Aorta (tissue), 5 donors: Measurements from ENCODE around the gene SPATA13. TPM values are rescaled to one million over a fixed set of nuclear protein-coding genes. Genes with fewer than 3 reads are reported as not detected.

Source experiments
- ATAC-seq: fragments of 200-7000 bp; cut with Tn5 transposase; one replicate; pipeline ENCODE4 v1.9.1; 2022; ENCODE audit warnings: moderate library complexity; ENCODE audit not compliant: low FRiP score
- DNase-seq, 2 donors: peaks; one replicate each; pipeline ENCODE4 v3.0.0-alpha.2; 2020
- H3K27ac ChIP-seq, 2 donors: one replicate each; pipeline ENCODE4 v1.5.1; 2013; ENCODE audit warnings: low read length in 2 of 2, mild to moderate bottlenecking in 2 of 2, moderate library complexity in 2 of 2, control low read depth in 1 of 2, inconsistent platforms in 1 of 2, low read depth in 1 of 2
- H3K27me3 ChIP-seq, 2 donors: one replicate each; pipeline ENCODE4 v1.6.1; 2013; ENCODE audit warnings: control low read depth in 1 of 2, low read length in 1 of 2, mild to moderate bottlenecking in 1 of 2, moderate library complexity in 1 of 2; ENCODE audit not compliant: insufficient read depth in 2 of 2, control insufficient read depth in 1 of 2
- H3K36me3 ChIP-seq, 2 donors: one replicate each; pipeline ENCODE4 v1.6.1; 2013; ENCODE audit warnings: control low read depth in 1 of 2, low read length in 1 of 2, mild to moderate bottlenecking in 1 of 2; ENCODE audit not compliant: insufficient read depth in 2 of 2, control insufficient read depth in 1 of 2
- H3K4me1 ChIP-seq, 2 donors: one replicate each; pipeline ENCODE4 v1.6.1; 2013; ENCODE audit warnings: low read length in 2 of 2, control low read depth in 1 of 2, mild to moderate bottlenecking in 1 of 2, moderate library complexity in 1 of 2; ENCODE audit not compliant: insufficient read depth in 2 of 2, control insufficient read depth in 1 of 2
- H3K4me3 ChIP-seq, 2 donors: one replicate each; pipeline ENCODE4 v1.5.1; 2013; ENCODE audit warnings: low read length in 2 of 2, control low read depth in 1 of 2, mild to moderate bottlenecking in 1 of 2
- H3K9me3 ChIP-seq: one replicate; pipeline ENCODE4 v1.6.1; 2013; ENCODE audit warnings: mild to moderate bottlenecking, low read length; ENCODE audit not compliant: control insufficient read depth
- WGBS, 2 donors: extraction: QIAGEN DNeasy Blood & Tissue Kit; methylation state at CpG; one replicate each; pipeline ENCODE4 v1.1.7; 2013; 5-methylcytosine and 5-hydroxymethylcytosine counted together
- intact Hi-C, 2 donors: fragments of 100-400 bp; cut with DNase I; formaldehyde crosslinking; loops; one replicate each; pipeline versions ENCODE4 v1.14.2 to v1.15.0; 2022
- polyA plus RNA-seq, 2 donors: library from polyadenylated mRNA; stranded (reverse); fragments of 200-250 nt; gene quantifications; one replicate each; pipeline ENCODE4 v1.2.3, GENCODE V29; 2013
- total RNA-seq, 2 donors: library from RNA; stranded (reverse); fragmentation: NEBNext Ultra II Directional; extraction: Animal tissue kit (Norgen Biotek cat#: 25700); gene quantifications; one replicate each; pipeline ENCODE4 v1.2.1, GENCODE V29; 2021
- donor health status: healthy with polysubstance abuse.
- donor health status: Bipolar disorder and iron deficiency.
- donor health status: DM: no; HTN: no; CAD: no.
- donor health status: DM: no; HTN: no; CAD: no.
- donor health status: DM: yes; HTN: yes; CAD: no.

The SPATA13 gene
- total and polyA plus RNA-seq, 4 donors: 6.1 to 18.2 (median 9.0) TPM

- Histone ChIP-seq H3K4me3 (no peak overlapping the region), H3K27me3 (no peaks in the 10 kb centered on the region), H3K9me3 (no peaks in the 10 kb centered on the region), H3K27ac (no peak overlapping the region), H3K36me3 (peaks cover 0 to 18% of the 10 kb centered on the region in 2 donors), H3K4me1 (no peaks in the 10 kb centered on the region)
- 90 to 91% methylated on average over 10 of the region's 10 CpGs for WGBS, 2 donors
- no peak for DNase-seq
- intact Hi-C loops: no loop called here
- no peak for ATAC-seq
These were observed 133.2 kb downstream of the SPATA13 start for GRCh38 chr13:24293746-24294145.

GRCh38 chr13:24299488-24300114 is 139.1 kb downstream of the SPATA13 start:
- ATAC-seq: no peak

GRCh38 chr13:24301434-24301833 is 140.9 kb downstream of the SPATA13 start:
- ATAC-seq (no peak), DNase-seq (no peak)
- Histone ChIP-seq H3K4me1 (no peaks in the 10 kb centered on the region), H3K27me3 (no peaks in the 10 kb centered on the region), H3K36me3 (peaks cover 0 to 20% of the 10 kb centered on the region in 2 donors), H3K27ac (no peak overlapping the region), H3K4me3 (no peak overlapping the region), H3K9me3 (no peaks in the 10 kb centered on the region)
- intact Hi-C loops: no loop called here
- 92 to 95% methylated on average over 12 of the region's 12 CpGs for WGBS, 2 donors

More at GRCh38 chr13:24299488-24300114, 139.1 kb downstream of the SPATA13 start:
- H3K9me3 ChIP-seq: no peaks in the 10 kb centered on the region
- peak in 1 of 2 donors; percentile 54 for DNase-seq
- no peak overlapping the region for H3K4me3 ChIP-seq
- H3K27ac ChIP-seq: no peak overlapping the region
- H3K27me3 ChIP-seq: no peaks in the 10 kb centered on the region
- 94 to 95% methylated on average over 16 of the region's 16 CpGs for whole genome bisulfite sequencing, 2 donors
- peaks cover 0 to 20% of the 10 kb centered on the region in 2 donors for H3K36me3 ChIP-seq
- intact Hi-C loops: no loop called here
- no peaks in the 10 kb centered on the region for H3K4me1 ChIP-seq

- Histone ChIP-seq H3K4me3 (no peak overlapping the region), H3K9me3 (no peaks in the 10 kb centered on the region), H3K36me3 (peaks cover 0 to 19% of the 10 kb centered on the region in 2 donors), H3K4me1 (no peaks in the 10 kb centered on the region), H3K27ac (no peak overlapping the region), H3K27me3 (no peaks in the 10 kb centered on the region)
- intact Hi-C loops: no loop called here
- DNase-seq (no peak), ATAC-seq (no peak)
- WGBS, 2 donors: 90% methylated on average over 7 of the region's 7 CpGs
These were observed 141.4 kb downstream of the SPATA13 start for GRCh38 chr13:24301911-24302310.

- ATAC-seq: no peak
- WGBS, 2 donors: 96% methylated on average over 5 of the region's 5 CpGs
- intact Hi-C loops: no loop called here
These were observed 144.1 kb downstream of the SPATA13 start for GRCh38 chr13:24304620-24305019.

GRCh38 chr13:24306632-24307031 is 146.1 kb downstream of the SPATA13 start:
- intact Hi-C loops: no loop called here

More at GRCh38 chr13:24304620-24305019, 144.1 kb downstream of the SPATA13 start:
- Histone ChIP-seq H3K27me3 (no peaks in the 10 kb centered on the region), H3K9me3 (no peaks in the 10 kb centered on the region), H3K4me1 (no peaks in the 10 kb centered on the region), H3K36me3 (peaks cover 0 to 7% of the 10 kb centered on the region in 2 donors), H3K4me3 (no peak overlapping the region), H3K27ac (no peak overlapping the region)
- no peak for DNase-seq

GRCh38 chr13:24307211-24308067 is 146.9 kb downstream of the SPATA13 start:
- 89 to 94% methylated on average over 27 of the region's 27 CpGs for WGBS, 2 donors

More at GRCh38 chr13:24306632-24307031, 146.1 kb downstream of the SPATA13 start:
- Histone ChIP-seq H3K27me3 (no peaks in the 10 kb centered on the region), H3K4me3 (no peak overlapping the region), H3K36me3 (peaks cover 0 to 4% of the 10 kb centered on the region in 2 donors), H3K27ac (no peak overlapping the region), H3K4me1 (no peaks in the 10 kb centered on the region), H3K9me3 (no peaks in the 10 kb centered on the region)
- DNase-seq (no peak), ATAC-seq (no peak)
- 58 to 65% methylated on average over 1 of the region's 1 CpG for WGBS, 2 donors

GRCh38 chr13:24308068-24308445 is 147.5 kb downstream of the SPATA13 start:
- DNase-seq (no peak), ATAC-seq (peak; percentile 33)
- H3K36me3 ChIP-seq: peaks cover 0 to 2% of the 10 kb centered on the region in 2 donors
- 82 to 83% methylated on average over 33 of the region's 33 CpGs for WGBS, 2 donors
- no peak overlapping the region for H3K4me3 ChIP-seq
- H3K4me1 ChIP-seq: no peaks in the 10 kb centered on the region
- H3K27ac ChIP-seq: no peak overlapping the region
- intact Hi-C loops: no loop called here
- no peaks in the 10 kb centered on the region for H3K9me3 ChIP-seq
- no peaks in the 10 kb centered on the region for H3K27me3 ChIP-seq

More at GRCh38 chr13:24307211-24308067, 146.9 kb downstream of the SPATA13 start:
- H3K36me3 ChIP-seq: peaks cover 0 to 4% of the 10 kb centered on the region in 2 donors
- ATAC-seq: peak; percentile 34
- H3K4me1 ChIP-seq: no peaks in the 10 kb centered on the region
- H3K4me3 ChIP-seq: no peak overlapping the region
- no peak overlapping the region for H3K27ac ChIP-seq
- no peak for DNase-seq
- H3K9me3 ChIP-seq: no peaks in the 10 kb centered on the region
- H3K27me3 ChIP-seq: no peaks in the 10 kb centered on the region
- intact Hi-C loops: no loop called here
